Stimulated activated CD8-positive, alpha-beta memory T cell treated with anti-CD3 and anti-CD28 coated beads, Interleukin-2, amount 100 ng/mL, for 48 hours (primary cell): ENCODE results near the gene GTPBP1.

Source experiments
- DNase-seq, 2 donors: peaks; one replicate each; pipeline ENCODE4 v3.0.0-alpha.2; 2020; ENCODE audit warnings: low read depth in 2 of 2

GTPBP1 gene

GRCh38 chr22:38741166-38741565 is 35.4 kb downstream of the GTPBP1 start:
- no peak for DNase-seq

GRCh38 chr22:38741576-38741975 is 35.8 kb downstream of the GTPBP1 start:
- DNase-seq, result no peak

- DNase-seq, result no peak
These were observed 36.6 kb downstream of the GTPBP1 start for GRCh38 chr22:38742176-38742942.

GRCh38 chr22:38744981-38745380 is 39.2 kb downstream of the GTPBP1 start:
- DNase-seq, result no peak

- no peak for DNase-seq
These were observed 40.1 kb downstream of the GTPBP1 start for GRCh38 chr22:38745676-38746460.

GRCh38 chr22:38748487-38749136 is 42.9 kb downstream of the GTPBP1 start:
- DNase-seq, result no peak

GRCh38 chr22:38750104-38750503 is 44.4 kb downstream of the GTPBP1 start:
- no peak for DNase-seq

GRCh38 chr22:38750638-38751037 is 44.9 kb downstream of the GTPBP1 start:
- DNase-seq, result no peak

- DNase-seq, result no peak
These were observed 45.3 kb downstream of the GTPBP1 start for GRCh38 chr22:38751066-38751421.

- peak; percentile 53 to 64 for DNase-seq
These were observed 45.9 kb downstream of the GTPBP1 start for GRCh38 chr22:38751422-38752346.

- DNase-seq, result no peak
These were observed 48.4 kb downstream of the GTPBP1 start for GRCh38 chr22:38753948-38754750.

GRCh38 chr22:38754751-38755154 is 49.0 kb downstream of the GTPBP1 start:
- no peak for DNase-seq

GRCh38 chr22:38755155-38755910 is 49.6 kb downstream of the GTPBP1 start:
- DNase-seq, result peak; percentile 45 to 52

- DNase-seq, result peak; percentile 93
These were observed 50.3 kb downstream of the GTPBP1 start, which contains the start of gene SUN2 for GRCh38 chr22:38755911-38756532. Gene SUN2, minus strand, starts transcription at chr22:38755998. Its CDS starts 3,370 bp downstream, at chr22:38752628.

- DNase-seq, result no peak
These were observed 51.1 kb downstream of the GTPBP1 start for GRCh38 chr22:38756711-38757463.

GRCh38 chr22:38757464-38757757 is 51.7 kb downstream of the GTPBP1 start:
- no peak for DNase-seq

- DNase-seq, result peak; percentile 52 to 63
These were observed 52.7 kb downstream of the GTPBP1 start for GRCh38 chr22:38758276-38758945.

- DNase-seq, result no peak
These were observed 53.3 kb downstream of the GTPBP1 start for GRCh38 chr22:38759005-38759404.
